Astrocyte (in vitro differentiated cells and primary cell): ENCODE data around the gene FUT8. TPM values are rescaled to one million over a fixed set of nuclear protein-coding genes. Genes with fewer than 3 reads are reported as not detected.

ENCODE experiments used
- DNase-seq: peaks from one replicate; pipeline ENCODE4 v3.0.0-alpha.2; 2010; ENCODE audit warnings: low read depth
- FAIRE-seq: peaks from 2 replicates; lab custom pipeline; 2011; peaks lifted over from hg19 to GRCh38; lab: Jason Lieb, UNC
- H2AFZ ChIP-seq: 2 replicates; pipeline ENCODE4 v1.6.0; 2012; ENCODE audit warnings: low read depth, low read length, inconsistent platforms
- H3K27ac ChIP-seq: 2 replicates; pipeline ENCODE4 v1.5.1; 2011; ENCODE audit warnings: low read depth, low read length, inconsistent platforms
- H3K27me3 ChIP-seq: 2 replicates; pipeline ENCODE4 v1.6.0; 2011; ENCODE audit warnings: low read length, inconsistent platforms; ENCODE audit not compliant: insufficient read depth
- H3K36me3 ChIP-seq: 2 replicates; pipeline ENCODE4 v1.5.1; 2011; ENCODE audit warnings: low read length, inconsistent platforms; ENCODE audit not compliant: insufficient read depth
- H3K4me1 ChIP-seq: 2 replicates; pipeline ENCODE4 v1.5.1; 2011; ENCODE audit warnings: low read length, inconsistent platforms; ENCODE audit not compliant: insufficient read depth
- H3K4me2 ChIP-seq: 2 replicates; pipeline ENCODE4 v1.6.0; 2012; ENCODE audit warnings: low read length, inconsistent platforms
- H3K4me3 ChIP-seq: 2 replicates; pipeline ENCODE4 v1.5.1; 2011; ENCODE audit warnings: low read depth, mild to moderate bottlenecking, low read length, inconsistent platforms; ENCODE audit not compliant: insufficient read depth
- H3K79me2 ChIP-seq: 2 replicates; pipeline ENCODE4 v1.6.0; 2012; ENCODE audit warnings: mild to moderate bottlenecking, low read length, inconsistent platforms; ENCODE audit not compliant: insufficient read depth
- H3K9ac ChIP-seq: 2 replicates; pipeline ENCODE4 v1.6.0; 2012; ENCODE audit warnings: mild to moderate bottlenecking, low read length, inconsistent platforms
- H3K9me3 ChIP-seq: 2 replicates; pipeline ENCODE4 v1.5.1; 2012; ENCODE audit warnings: low read depth, mild to moderate bottlenecking, low read length, inconsistent platforms; ENCODE audit not compliant: insufficient read depth
- H4K20me1 ChIP-seq: 2 replicates; pipeline ENCODE4 v1.6.0; 2012; ENCODE audit warnings: low read length, inconsistent platforms; ENCODE audit not compliant: insufficient read depth
- H3K27ac Mint-ChIP-seq: one replicate; pipeline ENCODE4 v1.8.0; 2021; ENCODE audit warnings: mild to moderate bottlenecking, mixed read lengths; ENCODE audit not compliant: unreplicated experiment
- H3K27me3 Mint-ChIP-seq: one replicate; pipeline ENCODE4 v1.8.0; 2021; ENCODE audit warnings: low read depth, mixed read lengths; ENCODE audit not compliant: unreplicated experiment
- H3K36me3 Mint-ChIP-seq: one replicate; pipeline ENCODE4 v1.8.0; 2021; ENCODE audit warnings: low read depth, mixed read lengths; ENCODE audit not compliant: unreplicated experiment
- H3K4me1 Mint-ChIP-seq: one replicate; pipeline ENCODE4 v1.8.0; 2021; ENCODE audit warnings: low read depth, mixed read lengths; ENCODE audit not compliant: unreplicated experiment
- H3K4me3 Mint-ChIP-seq: one replicate; pipeline ENCODE4 v1.8.0; 2021; ENCODE audit warnings: mild to moderate bottlenecking, moderate library complexity, mixed read lengths; ENCODE audit not compliant: unreplicated experiment
- H3K9me3 Mint-ChIP-seq: one replicate; pipeline ENCODE4 v1.8.0; 2021; ENCODE audit warnings: mild to moderate bottlenecking, mixed read lengths; ENCODE audit not compliant: unreplicated experiment
- CTCF ChIP-seq: IDR thresholded peaks from 2 replicates; pipeline ENCODE4 v1.5.1; 2011; ENCODE audit warnings: low read depth, mild to moderate bottlenecking, inconsistent platforms, low read length, moderate library complexity; ENCODE audit not compliant: insufficient read depth
- EZH2 ChIP-seq: IDR thresholded peaks from 2 replicates; pipeline ENCODE4 v1.6.1; 2012; ENCODE audit warnings: mild to moderate bottlenecking, low read length, inconsistent platforms; ENCODE audit not compliant: insufficient read depth
- total RNA-seq: library from RNA; stranded (reverse); gene quantifications from 2 replicates; pipeline ENCODE4 v1.2.1, GENCODE V29; 2021

The FUT8 gene
- total RNA-seq, 1 donor from 2014 or later, result 52.7 TPM

DNA sequence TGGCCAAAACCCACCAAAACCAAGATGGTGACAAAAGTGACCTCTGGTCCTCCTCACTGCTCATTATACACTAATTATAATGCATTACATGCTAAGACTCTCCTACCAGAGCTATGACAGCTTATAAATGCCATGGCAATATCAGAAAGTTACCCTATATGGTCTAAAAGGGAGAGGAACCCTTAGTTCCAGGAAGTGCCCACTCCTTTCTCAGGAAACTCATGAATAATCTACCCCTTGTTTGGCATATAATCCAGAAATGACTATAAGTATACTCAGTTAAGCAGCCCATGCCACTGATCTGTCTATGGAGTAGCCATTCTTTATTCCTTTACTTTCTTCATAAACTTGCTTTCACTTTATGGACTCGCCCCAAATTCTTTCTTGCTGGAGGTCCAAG lies 43.0 kb upstream of the FUT8 start:
- H3K27me3 ChIP-seq, result no peaks in the 10 kb centered on the region
- no peaks in the 10 kb centered on the region for H3K36me3 Mint-ChIP-seq
- DNase-seq (no peak), FAIRE-seq (no peak)
- H3K9me3 ChIP-seq, result no peaks in the 10 kb centered on the region
- peaks cover 12% of the 10 kb centered on the region for H3K27me3 Mint-ChIP-seq
- no peak overlapping the region for H3K4me3 ChIP-seq
- no peaks in the 10 kb centered on the region for H3K36me3 ChIP-seq
- no peak overlapping the region for H3K9ac ChIP-seq
- H3K4me3 Mint-ChIP-seq, result no peak overlapping the region
- H3K27ac ChIP-seq, result no peak overlapping the region
- H3K79me2 ChIP-seq, result no peaks in the 10 kb centered on the region
- H3K4me1 Mint-ChIP-seq, result peaks cover 4% of the 10 kb centered on the region
- H3K9me3 Mint-ChIP-seq, result no peaks in the 10 kb centered on the region
- TF ChIP-seq CTCF (no peak), EZH2 (no peak)
- no peaks in the 10 kb centered on the region for H4K20me1 ChIP-seq
- no peak overlapping the region for H3K4me2 ChIP-seq
- no peaks in the 10 kb centered on the region for H3K4me1 ChIP-seq
- no peak overlapping the region for H2AFZ ChIP-seq
- H3K27ac Mint-ChIP-seq, result no peak overlapping the region

GRCh38 chr14:65370801-65371248 lies 41.7 kb upstream of the FUT8 start:
- Mint-ChIP-seq H3K4me1 (peaks cover 4% of the 10 kb centered on the region), H3K9me3 (no peaks in the 10 kb centered on the region), H3K4me3 (no peak overlapping the region), H3K27ac (no peak overlapping the region), H3K36me3 (no peaks in the 10 kb centered on the region), H3K27me3 (peaks cover 4% of the 10 kb centered on the region)
- DNase-seq (no peak), FAIRE-seq (no peak)
- Histone ChIP-seq H3K9ac (no peak overlapping the region), H3K4me3 (no peak overlapping the region), H3K9me3 (no peaks in the 10 kb centered on the region), H2AFZ (no peak overlapping the region), H4K20me1 (no peaks in the 10 kb centered on the region), H3K36me3 (no peaks in the 10 kb centered on the region), H3K27me3 (no peaks in the 10 kb centered on the region), H3K79me2 (no peaks in the 10 kb centered on the region), H3K4me2 (no peak overlapping the region), H3K4me1 (no peaks in the 10 kb centered on the region), H3K27ac (no peak overlapping the region)
- no peak for TF ChIP-seq CTCF
- no peak for TF ChIP-seq EZH2

- no peak overlapping the region for H2AFZ ChIP-seq
- TF ChIP-seq EZH2 (no peak), CTCF (no peak)
- no peaks in the 10 kb centered on the region for H3K4me1 ChIP-seq
- no peaks in the 10 kb centered on the region for H3K9me3 ChIP-seq
- Mint-ChIP-seq H3K27me3 (no peaks in the 10 kb centered on the region), H3K36me3 (no peaks in the 10 kb centered on the region), H3K4me3 (no peak overlapping the region), H3K27ac (no peak overlapping the region), H3K9me3 (no peaks in the 10 kb centered on the region), H3K4me1 (peaks cover 4% of the 10 kb centered on the region)
- no peaks in the 10 kb centered on the region for H3K36me3 ChIP-seq
- FAIRE-seq (no peak), DNase-seq (no peak)
- no peaks in the 10 kb centered on the region for H4K20me1 ChIP-seq
- H3K9ac ChIP-seq, result no peak overlapping the region
- no peak overlapping the region for H3K4me2 ChIP-seq
- H3K27me3 ChIP-seq, result no peaks in the 10 kb centered on the region
- H3K27ac ChIP-seq, result no peak overlapping the region
- no peaks in the 10 kb centered on the region for H3K79me2 ChIP-seq
- no peak overlapping the region for H3K4me3 ChIP-seq
Observed at GRCh38 chr14:65371784-65372183, 40.7 kb upstream of the FUT8 start.
